ENCODE results near the gene DGKZ. TPM values are rescaled to one million over a fixed set of nuclear protein-coding genes. Genes with fewer than 3 reads are reported as not detected.

DGKZ gene
- total RNA-seq, 1 experiment from 2014 or later: 68.9 TPM

GRCh38 chr11:46298699-46299433 lies 48.4 kb upstream of the DGKZ start:
- Histone ChIP-seq H2BK12ac (ENCODE audit: insufficient read length, low read depth, low read length) (no peak overlapping the region), H3K9ac (ENCODE audit: extremely low read depth, insufficient read length, low read length) (no peak overlapping the region), H4K5ac (ENCODE audit: insufficient read length, low read depth, low read length) (no peak overlapping the region), H3K9me3 (ENCODE audit: control insufficient read depth, low read depth, low read length) (no peaks in the 10 kb centered on the region), H3K79me2 (ENCODE audit: insufficient read depth, low read length) (no peaks in the 10 kb centered on the region), H3T11ph (ENCODE audit: low read length) (no peak overlapping the region), H3K23me2 (ENCODE audit: insufficient read length, low read depth, low read length, poor library complexity, severe bottlenecking) (peaks cover 15% of the 10 kb centered on the region), H3K14ac (ENCODE audit: insufficient read depth, low read length) (no peak overlapping the region), H3K4ac (ENCODE audit: low read depth, low read length) (no peak overlapping the region), H3K27me3 (ENCODE audit: insufficient read depth, low read length) (no peaks in the 10 kb centered on the region), H2AFZ (ENCODE audit: low read length) (no peak overlapping the region), H3K4me2 (ENCODE audit: insufficient read depth, insufficient read length, low read length) (no peak overlapping the region), H2AK5ac (ENCODE audit: insufficient read length, low read length) (no peak overlapping the region), H3K79me1 (ENCODE audit: insufficient read depth, low read depth, low read length, poor library complexity, severe bottlenecking) (no peaks in the 10 kb centered on the region), H4K8ac (replicated peaks; ENCODE audit: insufficient read length, low read depth, low read length) (no peak overlapping the region), H2BK20ac (ENCODE audit: low read depth, low read length, poor library complexity, severe bottlenecking) (no peak overlapping the region), H2BK15ac (ENCODE audit: low read depth, low read length) (no peak overlapping the region), H3K23ac (ENCODE audit: insufficient read length, low read depth, low read length) (no peak overlapping the region), H3K4me1 (ENCODE audit: insufficient read depth, low read length) (peaks cover 9% of the 10 kb centered on the region; the same call in 1 of the 2 replicates), H3K27ac (ENCODE audit: insufficient read length, low read depth, low read length) (no peak overlapping the region), H2BK120ac (ENCODE audit: low read depth, low read length, poor library complexity, severe bottlenecking) (no peak overlapping the region), H3K18ac (ENCODE audit: insufficient read length, low read depth, low read length) (no peak overlapping the region), H2BK5ac (ENCODE audit: insufficient read length, low read length) (no peak overlapping the region), H3K56ac (ENCODE audit: insufficient read length, low read depth, low read length) (no peak overlapping the region), H4K20me1 (ENCODE audit: control insufficient read depth, insufficient read depth, insufficient read length) (no peaks in the 10 kb centered on the region), H4K91ac (ENCODE audit: insufficient read length, low read depth, low read length) (no peak overlapping the region)
- no peaks in the 10 kb centered on the region for H3K9me3 Mint-ChIP-seq
- H3K27me3 Mint-ChIP-seq (ENCODE audit: low read depth): no peaks in the 10 kb centered on the region
- no peak overlapping the region for H3K27ac Mint-ChIP-seq
- WGBS (ENCODE audit: extremely low coverage, insufficient read length, low lambda C conversion rate): no CpG with 5 or more reads among the region's 8 CpGs
- peaks cover 0 to 4% (median 0%) of the 10 kb centered on the region in 3 experiments; a peak in 1 of 7 replicates for H3K36me3 Mint-ChIP-seq (ENCODE audit: insufficient read depth in 1 of 3, low read depth in 3 of 3)
- no peak for TF ChIP-seq CTCF (conservative IDR thresholded peaks at IDR 0.05)
- DNase-seq: no peak
- H3K4me3 Mint-ChIP-seq: no peak overlapping the region
- H3K4me1 Mint-ChIP-seq: peaks cover 19 to 25% of the 10 kb centered on the region in 2 experiments
